Tibial artery (tissue), 4 donors: Measurements from ENCODE around the gene PPM1A.

ENCODE experiments used
- DNase-seq, 2 donors: peaks; one replicate each; pipeline ENCODE4 v3.0.0-alpha.2; 2019
- H3K27ac ChIP-seq, 2 donors: fragments of 200-600 bp; sonication (generic) in 1 of 2; 1 replicate in 1 of 2; 2 replicates in 1 of 2; pipeline ENCODE4 v1.5.1; 2018 to 2019; ENCODE audit warnings: mild to moderate bottlenecking in 1 of 2
- H3K27me3 ChIP-seq, 2 donors: fragments of 200-600 bp; sonication (generic) in 1 of 2; one replicate each; pipeline versions ENCODE4 v1.5.1 to v1.6.0; 2016 to 2019
- H3K36me3 ChIP-seq, 3 donors: fragments of 200-600 bp; sonication (generic) in 2 of 3; one replicate each; pipeline ENCODE4 v1.5.1; 2016 to 2019; ENCODE audit warnings: mild to moderate bottlenecking in 2 of 3
- H3K4me1 ChIP-seq, 4 donors: fragments of 200-600 bp; sonication (generic) in 2 of 4; 1 replicate in 3 of 4; 2 replicates in 1 of 4; pipeline ENCODE4 v1.5.1; 2016 to 2019
- H3K4me3 ChIP-seq, 2 donors: fragments of 200-600 bp; sonication (generic) in 1 of 2; 1 replicate in 1 of 2; 2 replicates in 1 of 2; pipeline ENCODE4 v1.5.1; 2018 to 2019; ENCODE audit warnings: mild to moderate bottlenecking in 2 of 2
- H3K9me3 ChIP-seq, 3 donors: fragments of 200-600 bp; sonication (generic) in 1 of 3; one replicate each; pipeline ENCODE4 v1.5.1; 2016 to 2019
- intact Hi-C: fragments of 100-400 bp; cut with DNase I; formaldehyde crosslinking; loops from one replicate; pipeline ENCODE4 v1.15.0; 2023; ENCODE audit warnings: low total_unique reads
- TF ChIP-seq, protein P1 (sequence below), 2 experiments: fragments of 200-600 bp in 1 of 2; fragments of 450-650 bp in 1 of 2; IDR thresholded peaks; one replicate each; pipeline ENCODE4 v1.5.1; 2017 to 2019; ENCODE audit warnings: antibody characterized with exemption in 2 of 2, mild to moderate bottlenecking in 1 of 2, moderate library complexity in 1 of 2

The PPM1A gene

DNA sequence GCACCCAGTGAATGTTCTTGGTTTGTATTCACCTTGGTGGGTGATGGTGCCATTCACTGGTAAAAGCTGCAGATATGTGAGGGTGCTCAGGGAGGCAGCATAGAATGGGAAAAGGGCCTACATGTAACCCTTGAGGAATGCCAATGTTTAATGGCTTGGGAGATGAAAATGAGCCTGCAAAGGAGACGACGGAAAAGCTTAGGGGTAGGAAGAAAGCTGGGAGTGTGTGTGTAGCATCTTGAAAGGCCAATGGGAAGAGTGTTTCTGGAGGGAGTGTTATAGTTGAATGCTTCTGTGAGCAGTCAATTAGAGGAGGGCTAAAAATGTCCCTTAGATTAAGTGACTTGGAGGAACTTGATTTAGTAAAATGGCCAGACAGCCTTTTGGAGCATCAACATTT is 24.9 kb downstream of the PPM1A start:
- Histone ChIP-seq H3K27ac (no peak overlapping the region), H3K36me3 (no peaks in the 10 kb centered on the region), H3K27me3 (no peaks in the 10 kb centered on the region), H3K4me1 (peaks cover 0 to 59% (median 26%) of the 10 kb centered on the region in 4 donors), H3K4me3 (no peak overlapping the region), H3K9me3 (peaks cover 0 to 2% (median 0%) of the 10 kb centered on the region in 3 donors)
- TF ChIP-seq, protein P1, sequence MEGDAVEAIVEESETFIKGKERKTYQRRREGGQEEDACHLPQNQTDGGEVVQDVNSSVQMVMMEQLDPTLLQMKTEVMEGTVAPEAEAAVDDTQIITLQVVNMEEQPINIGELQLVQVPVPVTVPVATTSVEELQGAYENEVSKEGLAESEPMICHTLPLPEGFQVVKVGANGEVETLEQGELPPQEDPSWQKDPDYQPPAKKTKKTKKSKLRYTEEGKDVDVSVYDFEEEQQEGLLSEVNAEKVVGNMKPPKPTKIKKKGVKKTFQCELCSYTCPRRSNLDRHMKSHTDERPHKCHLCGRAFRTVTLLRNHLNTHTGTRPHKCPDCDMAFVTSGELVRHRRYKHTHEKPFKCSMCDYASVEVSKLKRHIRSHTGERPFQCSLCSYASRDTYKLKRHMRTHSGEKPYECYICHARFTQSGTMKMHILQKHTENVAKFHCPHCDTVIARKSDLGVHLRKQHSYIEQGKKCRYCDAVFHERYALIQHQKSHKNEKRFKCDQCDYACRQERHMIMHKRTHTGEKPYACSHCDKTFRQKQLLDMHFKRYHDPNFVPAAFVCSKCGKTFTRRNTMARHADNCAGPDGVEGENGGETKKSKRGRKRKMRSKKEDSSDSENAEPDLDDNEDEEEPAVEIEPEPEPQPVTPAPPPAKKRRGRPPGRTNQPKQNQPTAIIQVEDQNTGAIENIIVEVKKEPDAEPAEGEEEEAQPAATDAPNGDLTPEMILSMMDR (IDR thresholded peaks at IDR 0.05) = no peak
- no peak for DNase-seq
- intact Hi-C loops = no loop called here

DNA sequence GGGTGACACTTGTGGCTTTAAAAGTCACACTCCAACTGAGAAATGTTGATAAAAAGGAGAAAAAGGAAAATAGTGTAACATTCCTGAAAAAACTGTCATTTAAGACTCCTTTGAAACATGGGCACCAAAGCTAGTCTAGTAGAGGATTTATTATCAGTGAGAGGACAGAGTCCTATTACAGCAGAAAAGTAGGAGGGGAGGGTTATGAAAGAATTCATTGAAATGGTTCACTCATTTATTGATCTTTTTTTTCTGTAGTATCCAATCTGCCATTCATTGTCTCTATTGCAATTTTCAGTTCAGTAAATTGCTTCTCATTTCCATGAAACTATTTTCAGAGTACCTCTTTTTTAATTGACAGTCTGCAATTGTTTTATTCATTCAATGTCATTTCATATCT is 25.4 kb downstream of the PPM1A start:
- no peak for DNase-seq
- H3K9me3 ChIP-seq = peaks cover 0 to 2% (median 0%) of the 10 kb centered on the region in 3 donors
- H3K27ac ChIP-seq = no peak overlapping the region
- TF ChIP-seq, protein P1 (IDR thresholded peaks at IDR 0.05) = no peak
- H3K36me3 ChIP-seq = peaks cover 0 to 3% (median 0%) of the 10 kb centered on the region in 3 donors
- no peak overlapping the region for H3K4me3 ChIP-seq
- intact Hi-C loops = no loop called here
- H3K27me3 ChIP-seq = no peaks in the 10 kb centered on the region
- H3K4me1 ChIP-seq = peaks cover 0 to 64% (median 26%) of the 10 kb centered on the region in 4 donors

DNA sequence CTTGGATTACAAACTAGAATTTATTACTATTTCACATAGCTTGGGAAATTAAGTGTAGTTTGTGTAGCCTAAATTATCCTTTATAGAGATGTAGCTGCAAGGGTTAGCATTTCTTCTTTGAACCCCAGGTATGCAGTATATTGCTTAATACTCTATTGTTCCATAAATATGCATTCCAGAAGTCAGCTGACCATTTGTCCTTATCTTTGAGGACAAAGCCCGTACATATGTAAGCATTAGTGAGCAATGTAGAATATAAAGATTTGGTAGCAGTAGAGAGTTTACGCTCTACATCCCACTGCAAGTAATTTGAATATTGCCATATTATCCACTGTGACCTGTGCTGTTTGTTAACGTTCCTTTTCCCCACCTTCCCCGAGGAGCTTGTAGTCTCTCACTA is 26.9 kb downstream of the PPM1A start:
- Histone ChIP-seq H3K36me3 (peaks cover 0 to 4% (median 0%) of the 10 kb centered on the region in 3 donors), H3K27me3 (no peaks in the 10 kb centered on the region), H3K4me3 (no peak overlapping the region), H3K9me3 (no peaks in the 10 kb centered on the region), H3K27ac (no peak overlapping the region), H3K4me1 (peaks cover 0 to 70% (median 26%) of the 10 kb centered on the region in 4 donors)
- no peak for DNase-seq
- TF ChIP-seq, protein P1 (IDR thresholded peaks at IDR 0.05) = no peak
- intact Hi-C loops = no loop called here

- no peak overlapping the region for H3K4me3 ChIP-seq
- peaks cover 0 to 70% (median 26%) of the 10 kb centered on the region in 4 donors for H3K4me1 ChIP-seq
- DNase-seq = no peak
- H3K27ac ChIP-seq = no peak overlapping the region
- TF ChIP-seq, protein P1 (IDR thresholded peaks at IDR 0.05) = no peak
- intact Hi-C loops = no loop called here
- no peaks in the 10 kb centered on the region for H3K9me3 ChIP-seq
- H3K36me3 ChIP-seq = peaks cover 0 to 4% (median 0%) of the 10 kb centered on the region in 3 donors
- H3K27me3 ChIP-seq = no peaks in the 10 kb centered on the region
Measured at GRCh38 chr14:60276347-60276746, 27.3 kb downstream of the PPM1A start.

DNA sequence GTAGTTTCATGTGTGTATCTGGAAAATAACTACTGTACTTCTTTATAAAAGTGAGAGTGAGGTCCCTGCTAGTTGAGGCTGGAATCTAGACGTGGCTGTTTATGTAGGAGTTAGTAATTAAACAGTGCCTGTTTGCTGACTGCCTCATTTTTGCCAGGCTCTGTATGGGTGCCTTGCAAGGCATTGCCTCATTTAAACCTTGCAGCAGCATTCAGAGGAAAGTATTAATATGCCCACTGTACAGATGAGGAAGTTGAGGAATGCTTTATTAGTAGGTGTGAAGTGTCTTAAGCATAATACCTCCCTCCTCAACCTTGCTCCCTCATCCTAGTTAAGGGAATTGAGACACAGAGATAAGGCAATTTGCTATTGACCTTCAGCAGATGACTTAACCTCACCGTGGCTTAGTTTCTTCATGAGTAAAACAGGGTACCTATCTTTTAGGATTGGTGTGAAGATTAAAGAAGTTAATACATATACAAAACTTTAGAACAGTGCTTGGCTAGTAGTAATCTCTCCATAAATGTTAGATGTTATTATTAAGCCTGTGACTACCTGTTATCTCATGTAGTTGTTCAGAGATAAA is 28.7 kb downstream of the PPM1A start:
- Histone ChIP-seq H3K27me3 (no peaks in the 10 kb centered on the region), H3K4me1 (peaks cover 0 to 65% (median 26%) of the 10 kb centered on the region in 4 donors), H3K4me3 (no peak overlapping the region), H3K36me3 (peaks cover 2 to 5% (median 3%) of the 10 kb centered on the region in 3 donors), H3K27ac (no peak overlapping the region), H3K9me3 (no peaks in the 10 kb centered on the region)
- TF ChIP-seq, protein P1 (IDR thresholded peaks at IDR 0.05) = no peak
- intact Hi-C loops = no loop called here
- no peak for DNase-seq
